Breast epithelium (tissue), 3 donors: Measurements from ENCODE around the gene DMRT1.

Experiments
- POLR2AphosphoS5 ChIP-seq, 3 donors: sonication (generic); formaldehyde crosslinking; IDR thresholded peaks; one replicate each; pipeline ENCODE4 v1.6.1; 2017; ENCODE audit warnings: antibody characterized with exemption in 3 of 3
- TF ChIP-seq, protein P1 (sequence below), 3 donors: fragments of 450-650 bp; IDR thresholded peaks; one replicate each; pipeline ENCODE4 v1.5.1; 2016 to 2017; ENCODE audit warnings: antibody characterized with exemption in 3 of 3, mild to moderate bottlenecking in 3 of 3, moderate library complexity in 3 of 3

DNA sequence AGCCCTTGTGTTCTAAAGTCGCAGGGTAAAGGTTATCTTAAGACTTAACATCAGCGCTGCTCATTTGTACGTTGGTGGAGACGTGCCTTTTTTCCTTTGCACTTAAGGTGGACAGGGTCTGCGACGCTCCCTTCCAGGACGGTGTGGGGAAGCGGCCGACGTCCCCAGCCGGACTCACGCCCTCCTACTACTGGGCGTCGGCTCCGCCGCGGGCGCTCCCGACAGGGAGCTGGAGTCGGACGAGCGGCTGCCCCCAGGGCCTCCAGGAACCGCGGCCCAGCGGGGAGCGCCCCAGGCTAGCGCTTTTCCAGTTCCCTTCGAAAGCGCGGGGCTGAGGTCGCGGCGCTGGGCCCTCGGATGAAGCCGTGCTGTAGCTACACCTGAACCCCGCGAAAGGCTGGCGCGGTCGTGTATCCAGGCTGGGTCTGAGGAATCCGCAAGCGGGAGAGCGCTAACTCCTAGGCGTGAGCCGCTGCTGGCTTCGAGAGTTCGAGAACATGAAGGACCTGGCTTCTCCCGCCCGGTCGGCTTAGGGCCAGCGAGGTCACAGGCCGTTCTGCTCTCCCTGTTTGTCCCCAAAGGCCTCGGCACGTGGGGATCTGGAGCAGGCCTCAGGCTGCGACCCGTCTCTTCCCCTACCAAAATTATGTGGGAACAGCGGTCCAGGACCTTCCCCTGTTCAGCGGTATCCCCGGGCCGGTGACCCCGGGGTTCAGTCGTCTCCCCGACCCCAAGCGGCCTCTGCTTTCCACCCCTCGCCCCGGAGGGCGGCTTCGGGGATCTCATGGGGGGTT, 131.2 kb downstream of the DMRT1 start:
- TF ChIP-seq, protein P1, sequence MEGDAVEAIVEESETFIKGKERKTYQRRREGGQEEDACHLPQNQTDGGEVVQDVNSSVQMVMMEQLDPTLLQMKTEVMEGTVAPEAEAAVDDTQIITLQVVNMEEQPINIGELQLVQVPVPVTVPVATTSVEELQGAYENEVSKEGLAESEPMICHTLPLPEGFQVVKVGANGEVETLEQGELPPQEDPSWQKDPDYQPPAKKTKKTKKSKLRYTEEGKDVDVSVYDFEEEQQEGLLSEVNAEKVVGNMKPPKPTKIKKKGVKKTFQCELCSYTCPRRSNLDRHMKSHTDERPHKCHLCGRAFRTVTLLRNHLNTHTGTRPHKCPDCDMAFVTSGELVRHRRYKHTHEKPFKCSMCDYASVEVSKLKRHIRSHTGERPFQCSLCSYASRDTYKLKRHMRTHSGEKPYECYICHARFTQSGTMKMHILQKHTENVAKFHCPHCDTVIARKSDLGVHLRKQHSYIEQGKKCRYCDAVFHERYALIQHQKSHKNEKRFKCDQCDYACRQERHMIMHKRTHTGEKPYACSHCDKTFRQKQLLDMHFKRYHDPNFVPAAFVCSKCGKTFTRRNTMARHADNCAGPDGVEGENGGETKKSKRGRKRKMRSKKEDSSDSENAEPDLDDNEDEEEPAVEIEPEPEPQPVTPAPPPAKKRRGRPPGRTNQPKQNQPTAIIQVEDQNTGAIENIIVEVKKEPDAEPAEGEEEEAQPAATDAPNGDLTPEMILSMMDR (IDR thresholded peaks at IDR 0.05) = no peak
- TF ChIP-seq POLR2AphosphoS5 (IDR thresholded peaks at IDR 0.05) = no peak
